Stomach (tissue), 9 donors: Measurements from ENCODE around the gene CCR7. TPM values are rescaled to one million over a fixed set of nuclear protein-coding genes. Genes with fewer than 3 reads are reported as not detected.
A peak's percentile ranks its signal among the peaks of the same experiment; 100 is the strongest.
"Not testable (repeated sequence)": the region's sequence is repeated elsewhere in the genome, so short reads cannot be mapped to it uniquely, and the experiment has no call there.

Experiments used
- DNase-seq, 2 donors: peaks; one replicate each; pipeline versions ENCODE4 v3.0.0 to v3.0.0-alpha.2; 2013 to 2019
- H3K27ac ChIP-seq, 5 donors: fragments of 200-600 bp in 4 of 5; sonication (generic) in 4 of 5; one replicate each; pipeline ENCODE4 v1.5.1; 2013 to 2019; ENCODE audit warnings: mild to moderate bottlenecking in 1 of 5, moderate library complexity in 1 of 5
- H3K27me3 ChIP-seq, 3 donors: fragments of 200-600 bp; sonication (generic); one replicate each; pipeline ENCODE4 v1.5.1; 2017 to 2019; ENCODE audit warnings: mixed run types in 1 of 3
- H3K36me3 ChIP-seq, 4 donors: fragments of 200-600 bp; sonication (generic); 1 replicate in 3 of 4; 2 replicates in 1 of 4; pipeline ENCODE4 v1.5.1; 2016 to 2019
- H3K4me1 ChIP-seq, 4 donors: fragments of 200-600 bp; sonication (generic); one replicate each; pipeline ENCODE4 v1.5.1; 2016 to 2019
- H3K4me3 ChIP-seq, 4 donors: fragments of 200-600 bp; sonication (generic) in 3 of 4; one replicate each; pipeline ENCODE4 v1.5.1; 2016 to 2019; ENCODE audit warnings: mild to moderate bottlenecking in 1 of 4
- H3K9me3 ChIP-seq, 4 donors: fragments of 200-600 bp; sonication (generic); one replicate each; pipeline ENCODE4 v1.5.1; 2016 to 2019
- EP300 ChIP-seq: sonication (generic); formaldehyde crosslinking; IDR thresholded peaks from one replicate; pipeline ENCODE4 v1.6.1; 2017; ENCODE audit warnings: antibody characterized with exemption
- POLR2A ChIP-seq, 4 donors: fragments of 450-650 bp; IDR thresholded peaks; one replicate each; pipeline ENCODE4 v1.6.1; 2016; ENCODE audit warnings: antibody characterized with exemption in 4 of 4, control low read depth in 2 of 4, mild to moderate bottlenecking in 1 of 4, moderate library complexity in 1 of 4
- POLR2AphosphoS5 ChIP-seq, 3 donors: sonication (generic); formaldehyde crosslinking; IDR thresholded peaks; one replicate each; pipeline ENCODE4 v1.6.1; 2016; ENCODE audit warnings: antibody characterized with exemption in 3 of 3
- WGBS, 5 donors: extraction: QIAGEN DNeasy Blood & Tissue Kit in 3 of 5; methylation state at CpG; one replicate each; pipeline versions ENCODE4 v1.1.5 to v1.1.7; 2013 to 2018; 5-methylcytosine and 5-hydroxymethylcytosine counted together
- intact Hi-C: fragments of 100-400 bp; cut with DNase I; formaldehyde crosslinking; loops from one replicate; pipeline ENCODE4 v1.15.1; 2023; ENCODE audit warnings: low total_unique reads
- polyA plus RNA-seq, 3 donors: library from polyadenylated mRNA; stranded (reverse); fragments of 200-250 nt; gene quantifications; one replicate each; pipeline ENCODE4 v1.2.3, GENCODE V29; 2013
- total RNA-seq, 5 donors: library from RNA; depleted of rRNA; stranded (reverse); fragments of >200 nt; gene quantifications; one replicate each; pipeline versions ENCODE4 v1.1.0 to v1.2.3, GENCODE V29; 2014 to 2016
- TF ChIP-seq, protein P1 (sequence below), 7 experiments: fragments of 450-650 bp in 4 of 7; fragments of 200-600 bp in 3 of 7; sonication (generic) in 3 of 7; IDR thresholded peaks; one replicate each; pipeline ENCODE4 v1.5.1; 2016 to 2019; ENCODE audit warnings: antibody characterized with exemption in 7 of 7, control low read depth in 2 of 7, mild to moderate bottlenecking in 1 of 7
- donor health status: healthy with polysubstance abuse.
- donor health status: Bipolar disorder and iron deficiency.
- donor health status: healthy.

The CCR7 gene
- total and polyA plus RNA-seq, 8 donors = 0.92 to 3.1 (median 1.4) TPM; not detected in 5

DNA sequence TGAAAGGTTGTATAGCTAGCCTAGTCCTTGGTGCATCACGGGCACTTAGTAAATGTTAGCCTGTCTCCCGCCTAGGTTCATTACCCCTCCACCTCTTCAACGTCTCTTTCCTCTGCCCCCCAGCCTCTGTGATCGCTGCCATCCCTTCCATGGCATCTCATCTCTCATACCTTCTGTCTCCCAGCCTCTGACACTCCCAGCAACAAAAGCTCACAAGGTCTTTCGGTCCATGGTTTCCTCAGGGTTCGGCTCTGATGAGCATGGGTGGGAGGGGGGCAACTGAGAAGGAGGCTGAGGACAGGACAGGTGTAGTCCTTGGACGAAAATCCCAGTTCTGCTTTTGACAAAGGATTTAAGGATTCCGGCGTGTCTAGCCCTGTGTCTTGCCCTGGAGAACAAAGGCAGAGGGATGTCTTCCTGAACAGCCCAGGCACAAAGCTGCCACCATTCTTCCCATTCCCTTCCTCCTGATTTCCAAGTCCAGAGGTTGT lies 16.7 kb downstream of the CCR7 start:
- Histone ChIP-seq H3K36me3 (no peaks in the 10 kb centered on the region), H3K4me1 (peaks cover 46 to 66% (median 58%) of the 10 kb centered on the region in 4 donors)

DNA sequence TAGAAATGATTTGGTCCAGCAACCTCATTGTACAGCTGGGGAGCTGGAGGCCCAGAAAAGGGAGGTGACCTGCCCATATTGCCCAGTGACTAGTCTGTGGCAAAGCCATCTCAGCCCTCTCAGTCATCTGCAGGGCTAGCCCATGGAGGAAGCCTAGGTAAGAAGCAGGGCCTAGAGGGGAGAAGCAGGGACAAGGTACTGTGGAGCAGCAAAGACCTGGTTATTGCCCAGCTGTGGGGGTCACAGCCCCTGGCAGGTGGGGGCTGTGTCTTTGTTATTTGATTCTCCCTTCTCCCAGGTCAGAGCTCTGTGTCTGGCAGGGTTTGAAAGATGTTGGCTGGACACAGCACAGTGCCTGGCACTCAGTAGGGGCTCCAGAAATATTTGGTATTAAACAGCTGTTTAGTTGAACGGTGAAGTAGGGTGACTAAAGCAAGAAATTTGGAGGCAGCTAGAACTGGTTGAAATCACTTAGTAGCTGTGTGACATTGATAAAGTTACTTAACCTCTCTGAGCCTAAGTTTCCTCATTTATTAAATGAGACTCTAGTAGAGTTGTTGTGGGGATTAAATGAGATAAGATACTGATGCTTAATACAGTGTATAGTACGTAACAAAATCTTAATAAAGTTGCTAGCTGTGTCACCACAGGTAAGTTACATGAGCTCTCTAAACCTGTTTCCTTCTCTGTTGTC lies 17.3 kb downstream of the CCR7 start:
- 68 to 83% (median 73%) methylated on average over 2 of the region's 2 CpGs for WGBS, 5 donors
- Histone ChIP-seq H3K9me3 (no peaks in the 10 kb centered on the region), H3K4me3 (no peak overlapping the region), H3K27ac (peak overlapping the region; percentile 70 to 92 (median 90)), H3K4me1 (peaks cover 43 to 66% (median 58%) of the 10 kb centered on the region in 4 donors), H3K36me3 (no peaks in the 10 kb centered on the region), H3K27me3 (no peaks in the 10 kb centered on the region)
- DNase-seq = peak in 1 of 2 donors; percentile 16
- intact Hi-C loops = no loop called here
- TF ChIP-seq EP300 (no peak), POLR2A (IDR thresholded peaks at IDR 0.05) (no peak), POLR2AphosphoS5 (IDR thresholded peaks at IDR 0.05) (no peak)
- TF ChIP-seq, protein P1, sequence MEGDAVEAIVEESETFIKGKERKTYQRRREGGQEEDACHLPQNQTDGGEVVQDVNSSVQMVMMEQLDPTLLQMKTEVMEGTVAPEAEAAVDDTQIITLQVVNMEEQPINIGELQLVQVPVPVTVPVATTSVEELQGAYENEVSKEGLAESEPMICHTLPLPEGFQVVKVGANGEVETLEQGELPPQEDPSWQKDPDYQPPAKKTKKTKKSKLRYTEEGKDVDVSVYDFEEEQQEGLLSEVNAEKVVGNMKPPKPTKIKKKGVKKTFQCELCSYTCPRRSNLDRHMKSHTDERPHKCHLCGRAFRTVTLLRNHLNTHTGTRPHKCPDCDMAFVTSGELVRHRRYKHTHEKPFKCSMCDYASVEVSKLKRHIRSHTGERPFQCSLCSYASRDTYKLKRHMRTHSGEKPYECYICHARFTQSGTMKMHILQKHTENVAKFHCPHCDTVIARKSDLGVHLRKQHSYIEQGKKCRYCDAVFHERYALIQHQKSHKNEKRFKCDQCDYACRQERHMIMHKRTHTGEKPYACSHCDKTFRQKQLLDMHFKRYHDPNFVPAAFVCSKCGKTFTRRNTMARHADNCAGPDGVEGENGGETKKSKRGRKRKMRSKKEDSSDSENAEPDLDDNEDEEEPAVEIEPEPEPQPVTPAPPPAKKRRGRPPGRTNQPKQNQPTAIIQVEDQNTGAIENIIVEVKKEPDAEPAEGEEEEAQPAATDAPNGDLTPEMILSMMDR (IDR thresholded peaks at IDR 0.05) = no peak

More for the DNA sequence above, 16.7 kb downstream of the CCR7 start:
- H3K27ac ChIP-seq = peak overlapping the region; percentile 70 to 92 (median 90)
- peak in 1 of 2 donors; percentile 9 for DNase-seq
- no peak overlapping the region for H3K4me3 ChIP-seq
- WGBS, 5 donors = 78 to 90% (median 88%) methylated on average over 9 of the region's 9 CpGs
- intact Hi-C loops = no loop called here
- H3K27me3 ChIP-seq = no peaks in the 10 kb centered on the region
- H3K9me3 ChIP-seq = no peaks in the 10 kb centered on the region
- TF ChIP-seq, protein P1 (IDR thresholded peaks at IDR 0.05) = no peak
- TF ChIP-seq EP300 (no peak), POLR2AphosphoS5 (IDR thresholded peaks at IDR 0.05) (no peak), POLR2A (IDR thresholded peaks at IDR 0.05) (no peak)

DNA sequence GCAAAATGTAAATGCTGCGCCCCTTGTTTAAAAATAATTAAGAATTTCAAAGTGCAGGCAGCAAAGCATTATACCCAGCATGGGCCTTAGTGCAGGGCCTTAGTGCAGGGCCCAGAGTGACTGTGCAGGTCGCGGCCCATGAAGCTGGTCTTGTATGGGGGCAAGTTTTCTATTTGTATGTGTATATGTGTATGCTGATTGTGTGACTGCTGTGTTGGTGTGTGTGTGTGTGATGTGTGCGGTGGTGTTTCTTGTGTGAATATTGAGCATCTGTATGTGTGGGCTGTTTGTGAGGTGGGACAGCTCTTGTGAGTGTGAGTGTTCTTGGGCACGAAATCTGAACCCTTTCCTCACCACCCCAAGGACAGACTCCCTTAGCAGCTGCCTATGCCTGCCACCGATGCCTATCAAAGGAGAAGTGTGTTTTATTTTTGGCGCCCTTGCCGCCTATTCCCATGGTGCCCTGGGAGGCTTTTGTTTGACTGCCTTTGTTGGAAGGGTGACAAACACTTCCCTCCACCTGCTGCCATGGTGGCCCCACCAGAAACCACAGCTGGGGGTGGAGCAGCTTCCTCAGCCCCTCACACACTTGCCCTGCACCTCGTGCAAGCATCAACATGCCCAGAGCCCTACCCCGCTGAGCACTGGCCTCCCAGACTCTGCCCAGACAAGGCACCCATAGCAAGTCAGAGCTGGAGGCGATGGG lies 18.0 kb downstream of the CCR7 start:
- Histone ChIP-seq H3K27me3 (no peaks in the 10 kb centered on the region), H3K36me3 (no peaks in the 10 kb centered on the region), H3K4me3 (no peak overlapping the region), H3K4me1 (peaks cover 44 to 66% (median 58%) of the 10 kb centered on the region in 4 donors), H3K27ac (peak overlapping the region in 4 of 5 donors; percentile 84 to 92 (median 90)), H3K9me3 (no peaks in the 10 kb centered on the region)
- TF ChIP-seq POLR2AphosphoS5 (IDR thresholded peaks at IDR 0.05) = no peak
- TF ChIP-seq, protein P1 (IDR thresholded peaks at IDR 0.05) = no peak
- no peak for TF ChIP-seq POLR2A (IDR thresholded peaks at IDR 0.05)
- TF ChIP-seq EP300 = no peak
- intact Hi-C loops = no loop called here
- WGBS, 5 donors = 60 to 64% (median 61%) methylated on average over 11 of the region's 11 CpGs
- DNase-seq = peak; percentile 19 to 83

DNA sequence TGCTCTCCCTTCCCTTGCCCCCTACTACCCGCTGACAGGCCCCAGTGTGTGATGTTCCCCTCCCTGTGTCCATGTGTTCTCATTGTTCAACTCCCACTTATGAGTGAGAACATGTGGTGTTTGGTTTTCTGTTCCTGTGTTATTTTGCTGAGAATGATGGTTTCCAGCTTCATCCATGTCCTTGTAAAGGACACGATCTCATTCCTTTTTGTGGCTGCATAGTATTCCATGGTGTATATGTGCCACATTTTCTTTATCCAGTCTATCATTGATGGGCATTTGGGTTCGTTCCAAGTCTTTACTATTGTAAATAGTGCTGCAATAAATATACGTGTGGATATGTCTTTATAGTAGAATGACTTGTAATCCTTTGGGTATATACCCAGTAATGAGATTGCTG lies 18.8 kb downstream of the CCR7 start:
- H3K4me3 ChIP-seq, DNase-seq, intact Hi-C loops, H3K27me3 ChIP-seq, H3K36me3 ChIP-seq, H3K9me3 ChIP-seq: not testable (repeated sequence)
- peak overlapping the region in 1 of 5 donors; percentile 90 for H3K27ac ChIP-seq
- H3K4me1 ChIP-seq = peaks cover 45 to 66% (median 58%) of the 10 kb centered on the region in 4 donors
- 81 to 92% (median 90%) methylated on average over 4 of the region's 4 CpGs for WGBS, 5 donors
